Measurements from ENCODE around the gene NME5.

The NME5 gene

DNA sequence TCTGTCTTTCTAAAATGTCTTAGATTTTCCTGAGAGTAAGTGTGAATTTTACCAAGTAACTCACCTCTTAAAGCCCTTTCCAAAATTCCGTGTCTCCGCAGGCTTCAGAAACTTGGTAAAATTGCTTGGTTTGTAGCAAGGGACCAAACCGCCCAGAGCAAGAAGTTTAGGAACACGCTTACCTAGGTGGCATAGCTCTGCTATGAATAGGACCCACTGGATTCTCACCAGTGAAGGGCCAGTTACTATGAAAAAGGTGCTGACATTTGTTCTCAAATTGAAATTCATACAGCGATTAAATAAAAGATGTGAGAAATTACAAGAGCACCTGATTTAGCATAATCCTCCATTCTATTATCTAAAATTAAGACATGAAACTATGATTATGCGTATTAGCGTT is 6.7 kb downstream of the NME5 start:
- no peak for DNase-seq (ENCODE audit: low spot score)

DNA sequence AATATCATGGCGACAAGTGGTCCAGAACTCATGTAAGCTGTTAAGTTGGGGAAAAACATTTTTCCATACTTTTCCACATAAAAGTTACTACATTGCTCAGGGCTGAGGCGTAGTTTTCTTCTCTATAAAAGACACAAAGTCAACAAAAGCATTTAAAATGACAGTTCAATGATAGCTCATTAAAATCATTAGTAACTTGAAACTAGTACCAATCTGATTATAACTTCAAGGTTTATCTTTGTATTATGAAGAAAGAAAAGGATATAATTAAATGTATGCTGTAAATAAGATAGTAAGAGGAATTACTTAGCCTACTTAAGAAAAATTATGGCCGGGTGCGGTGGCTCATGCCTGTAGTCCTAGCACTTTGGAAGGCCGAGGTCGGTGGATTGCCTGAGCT is 9.9 kb downstream of the NME5 start:
- DNase-seq (ENCODE audit: low spot score), result no peak

DNA sequence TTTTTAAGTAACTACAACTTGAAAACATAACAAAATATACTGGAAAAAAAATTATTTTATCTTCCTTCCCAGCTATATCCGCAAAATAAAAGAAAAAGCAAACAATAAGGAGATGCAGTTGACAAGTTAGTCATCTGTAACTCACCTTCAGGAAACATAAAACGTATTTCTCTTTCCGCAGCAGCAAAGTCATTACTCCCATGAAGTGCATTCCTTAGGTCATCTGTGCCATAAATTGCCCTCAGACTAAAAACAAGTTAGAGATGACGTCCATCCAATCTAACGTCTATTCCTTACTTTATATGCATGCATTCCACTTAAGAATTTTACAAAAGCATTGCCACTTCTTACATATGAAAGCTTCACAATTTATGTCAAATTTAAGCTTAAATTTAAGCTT is 10.9 kb downstream of the NME5 start:
- DNase-seq (ENCODE audit: low spot score), result no peak

DNA sequence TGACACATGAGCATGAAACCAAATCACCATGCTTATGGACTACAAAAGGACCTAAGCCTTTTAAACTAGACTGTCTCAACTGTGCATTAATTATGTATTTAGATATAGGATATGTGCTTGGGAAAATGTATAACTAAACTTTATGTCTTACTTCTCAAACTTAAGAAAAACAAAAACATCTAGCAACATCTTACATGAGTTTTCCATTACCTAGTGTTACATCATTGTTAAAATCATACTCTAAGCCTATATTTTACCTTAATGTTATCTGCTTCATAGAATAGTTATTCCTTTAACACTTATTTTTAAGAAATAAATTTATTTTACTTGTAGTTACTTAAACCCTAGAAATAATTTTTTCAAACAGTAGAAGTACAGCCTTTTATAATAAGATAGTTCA is 24.0 kb downstream of the NME5 start:
- no peak for DNase-seq (ENCODE audit: low spot score)

DNA sequence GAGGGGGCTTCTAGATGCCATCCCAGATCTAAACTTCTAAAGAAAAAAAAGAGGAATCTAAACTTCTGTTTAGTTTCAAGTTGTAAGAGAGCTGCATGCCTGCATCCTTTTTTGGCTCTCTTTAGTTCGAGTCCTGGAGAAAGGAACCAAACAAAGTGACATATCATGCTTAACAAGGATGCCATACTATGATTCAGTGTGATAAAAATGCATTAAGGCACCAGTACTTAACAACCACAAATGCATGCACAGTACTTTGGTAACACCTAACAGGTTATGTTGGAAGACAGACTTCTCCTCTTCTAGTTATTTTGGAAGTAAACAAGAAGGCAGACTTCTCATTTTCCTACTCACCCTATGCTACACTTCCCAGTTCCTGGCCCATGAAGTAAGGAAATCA is 27.3 kb downstream of the NME5 start:
- no peak for DNase-seq (ENCODE audit: low spot score)

DNA sequence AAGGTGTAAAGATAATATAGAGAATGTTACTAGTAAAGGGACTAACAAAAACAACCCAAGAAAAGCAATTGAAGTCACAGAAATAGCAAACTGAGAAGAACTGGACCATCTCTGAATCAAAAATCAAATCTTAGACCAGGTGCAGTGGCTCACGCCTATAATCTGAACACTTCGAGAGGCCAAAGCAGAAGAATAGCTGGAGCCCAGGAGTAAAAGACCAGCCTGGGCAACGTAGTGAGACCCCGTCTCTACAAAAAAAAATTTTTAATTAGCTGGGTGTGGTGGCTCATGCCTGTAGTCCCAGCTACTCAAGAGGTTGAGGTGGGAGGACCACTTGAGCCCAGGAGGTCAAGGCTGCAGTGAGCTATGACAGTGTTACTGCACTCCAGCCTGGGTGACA is 28.0 kb downstream of the NME5 start:
- no peak for DNase-seq (ENCODE audit: low spot score)

DNA sequence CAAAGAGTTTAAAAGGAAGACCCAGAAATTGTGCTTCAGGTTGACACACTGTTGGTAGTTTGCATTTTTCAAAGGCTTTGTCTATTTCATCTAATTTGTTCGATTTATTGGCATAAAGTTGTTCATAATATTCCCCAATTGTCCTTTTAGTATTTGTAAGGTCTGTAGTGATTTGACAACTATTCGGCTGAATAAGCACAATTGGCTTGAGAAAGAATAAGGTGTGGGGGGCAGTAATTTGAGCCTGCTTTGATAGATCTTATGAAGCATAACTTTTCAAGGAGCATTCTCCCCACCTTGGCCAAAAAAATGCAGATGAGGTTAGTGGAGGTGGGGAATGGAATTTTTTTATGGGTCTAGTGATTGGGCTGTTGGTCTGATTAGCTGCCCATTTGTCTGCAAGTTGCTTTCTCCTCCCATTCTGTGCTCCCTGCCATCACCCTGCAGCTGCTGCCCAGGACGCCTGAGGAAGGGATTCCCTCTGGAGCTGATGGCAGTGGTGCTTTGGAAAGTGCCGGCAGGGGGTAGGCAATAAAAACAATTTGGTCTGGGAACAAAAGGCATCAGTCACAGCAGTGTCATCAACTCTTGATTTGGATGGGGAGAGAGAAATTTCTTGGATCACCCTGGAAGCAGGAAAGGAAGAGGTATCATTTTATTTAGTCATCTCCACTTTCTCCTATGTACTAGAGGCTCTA is 28.8 kb downstream of the NME5 start:
- no peak for DNase-seq (ENCODE audit: low spot score)

DNA sequence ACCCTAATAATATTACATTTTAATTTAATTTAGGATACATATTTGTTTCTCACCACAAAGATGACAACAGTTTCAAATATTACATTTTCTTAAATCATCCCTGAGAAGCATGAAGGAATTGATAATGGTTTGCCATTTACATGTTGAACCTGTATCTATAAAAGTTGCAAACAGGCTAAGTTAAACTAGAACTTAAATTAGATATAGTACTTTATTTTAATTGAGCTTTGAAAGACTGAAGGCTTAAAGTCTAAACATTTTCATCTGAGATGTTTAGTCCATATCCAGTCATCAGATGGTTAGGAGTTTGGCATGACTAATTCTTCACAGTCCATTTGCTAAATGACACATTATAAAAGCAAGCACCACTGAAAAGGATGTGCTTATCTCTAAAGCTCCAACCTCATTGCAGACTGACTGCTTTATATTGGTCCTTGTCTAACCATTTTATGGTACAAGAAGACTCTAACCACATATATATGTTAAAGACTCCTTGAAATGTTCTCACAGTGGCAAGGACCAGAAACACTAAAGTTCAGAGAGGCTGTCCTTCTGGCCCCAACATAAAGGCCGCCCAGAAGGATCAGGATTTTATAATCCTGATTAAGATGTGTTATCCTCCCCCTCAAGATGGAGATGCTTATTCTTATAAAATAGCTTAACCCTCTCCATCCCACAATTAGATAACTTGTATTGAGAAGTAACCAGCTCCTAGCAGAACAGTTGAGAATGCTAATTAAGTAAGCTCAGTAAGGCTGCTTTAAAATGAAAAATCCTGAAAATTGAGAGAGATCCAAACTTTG is 29.6 kb downstream of the NME5 start:
- no peak for DNase-seq (ENCODE audit: low spot score)

DNA sequence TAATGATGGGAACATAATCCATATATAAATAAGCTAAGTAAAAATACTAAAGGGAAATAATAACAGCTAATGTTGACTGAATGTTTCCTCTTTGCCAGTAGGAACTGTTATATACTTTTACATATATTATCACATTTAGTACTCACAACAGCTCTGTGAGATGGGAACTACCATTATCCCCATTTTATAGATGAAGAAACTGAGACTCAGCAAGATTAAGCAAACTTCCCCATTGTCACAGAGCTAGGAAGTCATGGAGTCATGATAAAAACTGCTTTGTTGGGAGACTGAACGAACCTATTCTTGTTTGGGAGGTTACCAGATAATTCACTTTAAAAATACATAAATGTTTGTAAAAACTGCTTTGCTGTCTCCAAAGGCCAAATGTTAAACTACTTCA is 32.0 kb downstream of the NME5 start:
- DNase-seq (ENCODE audit: low spot score), result no peak

DNA sequence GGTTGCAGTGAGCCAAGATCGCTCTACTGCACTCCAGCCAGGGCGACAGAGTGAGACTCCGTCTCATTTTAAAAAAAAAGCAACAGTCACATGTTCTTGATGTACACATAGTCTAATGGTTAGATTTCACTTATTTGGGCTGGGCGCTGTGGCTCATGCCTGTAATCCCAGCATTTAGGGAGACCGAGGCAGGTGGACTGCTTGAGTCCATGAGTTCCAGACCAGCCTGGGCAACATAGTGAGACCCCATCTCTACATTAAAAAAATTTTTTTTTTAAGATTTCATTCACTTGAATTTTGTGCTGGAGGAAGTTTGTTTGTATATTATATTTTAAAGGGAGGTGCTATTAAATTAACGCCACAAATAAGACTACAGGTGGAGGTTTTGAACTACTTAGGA is 33.5 kb downstream of the NME5 start:
- DNase-seq (ENCODE audit: low spot score), result no peak

DNA sequence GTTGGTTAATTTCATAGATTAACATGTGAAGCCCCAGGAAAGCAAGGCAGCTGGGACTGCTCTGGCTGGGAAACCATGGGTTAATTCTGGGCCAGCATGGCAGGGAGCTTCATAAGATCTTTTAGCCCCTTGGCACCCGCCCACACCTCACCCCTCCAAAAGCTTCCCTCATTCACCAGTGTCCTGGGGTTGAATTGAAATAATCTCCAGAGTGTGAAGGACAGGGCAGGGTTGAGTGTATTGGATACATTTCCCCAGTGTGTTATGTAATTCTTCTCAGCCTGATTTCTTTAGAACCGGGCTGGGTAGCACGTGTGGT is 36.0 kb downstream of the NME5 start:
- no peak for DNase-seq (ENCODE audit: low spot score)

DNA sequence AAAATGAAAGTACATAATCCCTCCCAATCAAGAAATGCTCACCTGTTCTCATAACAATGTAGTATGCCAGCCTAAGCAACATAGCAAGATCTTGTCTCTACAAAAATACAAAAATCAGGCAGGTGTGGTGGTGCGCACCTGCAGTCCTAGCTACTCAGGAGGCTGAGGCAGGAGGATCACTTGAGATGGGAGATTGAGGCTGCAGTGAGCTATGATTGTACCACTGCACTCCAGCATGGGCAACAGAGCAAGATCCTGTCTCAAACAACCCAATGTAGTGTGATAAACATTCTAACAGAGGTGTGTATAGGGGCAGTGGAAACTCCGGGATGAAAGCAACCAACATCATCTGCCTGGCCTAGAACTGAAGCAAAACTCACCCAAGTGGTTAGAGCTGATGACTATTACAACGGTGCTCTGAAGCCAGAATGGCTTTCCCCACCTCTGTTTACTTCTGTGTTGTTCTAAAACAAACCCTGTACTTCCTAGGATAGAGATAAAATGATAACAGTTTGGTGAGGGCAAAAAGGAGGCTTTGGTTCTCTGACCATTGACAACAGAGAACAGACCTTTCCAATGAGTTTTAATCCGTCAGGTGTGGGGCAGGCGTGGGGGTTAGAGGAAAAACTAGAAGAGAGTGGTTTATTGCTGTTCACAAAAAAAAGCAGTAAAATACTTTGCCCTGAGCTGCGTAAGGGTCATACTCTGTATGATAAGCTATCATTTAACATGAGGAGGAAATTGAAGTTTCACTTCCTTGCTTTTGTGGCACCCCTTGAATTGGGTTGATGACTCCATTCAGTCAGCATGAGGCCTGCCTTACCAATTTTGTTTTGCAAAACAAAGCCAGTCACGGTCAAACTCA is 36.5 kb downstream of the NME5 start:
- DNase-seq (ENCODE audit: low spot score), result no peak

DNA sequence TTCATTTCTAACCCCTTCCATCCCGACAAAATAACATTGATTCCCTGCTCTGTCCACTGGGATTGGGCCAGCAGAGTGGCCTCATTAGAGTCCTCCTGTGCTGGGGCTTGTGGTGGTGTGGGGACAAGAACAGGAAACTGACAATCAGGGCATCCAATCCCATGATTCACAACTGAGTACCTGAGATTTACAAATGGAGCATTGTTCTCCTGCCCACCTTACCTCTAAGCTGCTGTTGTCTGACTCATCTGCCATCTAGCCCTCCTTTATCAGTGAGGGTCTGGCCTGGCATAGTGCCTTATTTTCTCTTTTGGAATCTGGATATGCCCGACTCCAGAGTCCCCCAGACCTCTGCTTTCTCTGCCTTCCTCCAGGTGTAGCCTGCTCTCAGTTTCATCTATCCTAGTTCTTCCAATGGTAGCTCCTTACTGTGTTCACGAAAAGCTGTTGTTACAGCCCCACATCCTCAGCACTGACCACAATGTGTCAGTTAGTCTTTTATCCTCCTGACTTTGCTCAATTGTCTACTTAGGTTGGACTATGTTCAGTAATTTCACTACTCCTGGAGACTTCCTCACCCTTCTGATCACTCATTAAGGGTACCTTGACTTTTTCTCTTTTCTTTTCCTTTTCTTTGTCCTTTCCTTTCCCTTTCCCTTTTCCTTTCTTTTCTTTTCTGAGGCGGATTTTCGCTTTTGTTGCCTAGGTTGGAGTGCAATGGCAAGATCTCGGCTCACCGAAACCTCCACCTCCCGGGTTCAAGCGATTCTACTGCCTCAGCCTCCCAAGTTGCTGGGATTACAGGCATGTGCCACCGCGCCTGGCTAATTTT is 42.0 kb downstream of the NME5 start:
- DNase-seq (ENCODE audit: low spot score), result no peak

DNA sequence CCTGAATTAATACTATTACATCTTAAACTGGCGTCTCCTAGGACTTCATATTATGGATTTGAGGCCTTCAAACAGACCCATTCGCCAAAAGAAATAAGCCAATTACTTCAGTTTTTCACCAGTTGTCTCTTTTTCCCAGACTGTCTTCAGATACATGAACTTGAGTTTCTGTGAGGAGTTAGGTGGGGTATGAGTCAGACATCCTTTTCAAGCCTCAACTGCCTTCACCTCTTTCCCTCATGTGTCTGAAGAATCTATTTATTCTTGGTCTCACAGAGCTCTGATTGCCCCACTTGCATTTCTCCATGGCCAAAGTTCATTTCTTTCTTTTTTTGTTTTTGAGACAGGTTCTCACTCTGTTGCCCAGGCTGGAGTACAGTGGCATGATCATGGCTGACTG is 42.9 kb downstream of the NME5 start:
- DNase-seq (ENCODE audit: low spot score), result no peak

DNA sequence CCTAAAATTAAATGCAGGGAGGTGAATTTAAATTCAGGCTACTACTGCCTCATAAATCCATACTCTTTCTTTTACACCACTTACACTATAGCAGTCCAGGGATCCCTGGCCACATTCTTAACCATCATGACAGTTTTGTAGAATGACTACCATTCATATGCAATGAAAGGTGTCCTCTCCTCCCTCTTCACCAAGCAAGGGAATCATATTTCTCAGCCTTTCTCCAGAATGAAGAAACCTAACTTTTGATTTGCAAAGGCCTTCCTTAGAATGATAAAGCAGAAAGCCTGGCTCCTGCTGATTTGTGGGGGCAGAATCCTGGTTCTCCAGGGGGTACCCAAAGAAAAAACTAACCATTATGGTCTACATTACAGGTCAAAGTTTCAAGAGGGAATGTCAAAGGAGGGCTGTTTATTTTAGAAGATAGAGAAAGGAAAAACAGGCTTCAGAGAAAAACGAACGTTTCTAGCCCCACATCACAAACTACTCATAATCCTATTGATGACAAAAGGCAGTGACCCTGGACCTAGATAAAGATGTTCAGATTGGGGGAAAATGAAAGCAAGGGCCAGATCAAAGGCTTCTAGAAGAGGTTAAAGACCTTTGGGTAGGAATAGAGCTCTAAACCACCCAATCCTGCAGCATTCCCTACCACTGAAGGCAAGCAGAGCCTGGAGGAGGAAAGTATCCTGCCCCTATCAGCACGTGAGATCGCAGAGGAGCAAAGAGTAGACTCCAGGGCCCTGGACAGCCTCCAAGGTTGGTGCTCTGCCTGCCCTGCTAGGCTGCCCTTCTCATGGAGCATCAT is 43.9 kb downstream of the NME5 start:
- DNase-seq (ENCODE audit: low spot score), result no peak

DNA sequence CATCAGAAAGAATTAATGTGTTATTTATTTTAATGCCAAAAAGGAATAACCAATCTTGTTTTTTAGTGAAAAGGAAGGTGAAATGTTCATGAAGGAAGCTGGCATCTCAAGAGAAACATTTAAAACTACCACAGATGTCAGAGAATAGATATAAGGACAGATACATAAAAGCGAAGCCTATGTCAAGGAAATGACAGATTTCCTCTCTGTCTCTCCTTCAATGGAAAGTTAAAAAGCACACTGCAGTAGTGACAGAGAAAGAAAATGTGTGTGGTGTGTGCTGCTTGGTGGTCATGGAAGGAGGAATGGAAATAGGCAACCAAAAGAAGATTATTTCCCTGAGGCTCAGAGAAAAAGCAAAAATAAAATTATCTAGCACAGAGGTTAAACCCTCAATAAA is 46.2 kb downstream of the NME5 start:
- no peak for DNase-seq (ENCODE audit: low spot score)

DNA sequence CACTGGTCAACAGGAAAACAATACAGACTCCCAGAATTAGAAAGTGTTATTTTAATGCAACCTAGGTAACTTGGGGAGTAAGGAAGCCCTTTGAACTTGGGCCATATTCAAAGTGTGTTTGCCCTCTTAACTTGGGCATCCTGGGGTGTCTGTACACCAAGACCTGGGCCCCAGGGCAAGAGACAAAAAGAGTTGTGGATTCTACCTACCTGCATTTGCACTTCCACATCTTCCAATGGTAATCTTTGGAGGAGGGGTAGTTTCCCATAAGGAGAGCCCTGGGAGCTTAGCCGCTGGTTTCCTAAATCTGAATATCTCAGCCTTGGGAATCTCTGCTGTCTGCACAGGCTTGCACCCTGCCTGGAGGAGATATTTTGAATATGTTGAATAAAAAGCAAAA is 46.9 kb downstream of the NME5 start:
- DNase-seq (ENCODE audit: low spot score), result no peak

DNA sequence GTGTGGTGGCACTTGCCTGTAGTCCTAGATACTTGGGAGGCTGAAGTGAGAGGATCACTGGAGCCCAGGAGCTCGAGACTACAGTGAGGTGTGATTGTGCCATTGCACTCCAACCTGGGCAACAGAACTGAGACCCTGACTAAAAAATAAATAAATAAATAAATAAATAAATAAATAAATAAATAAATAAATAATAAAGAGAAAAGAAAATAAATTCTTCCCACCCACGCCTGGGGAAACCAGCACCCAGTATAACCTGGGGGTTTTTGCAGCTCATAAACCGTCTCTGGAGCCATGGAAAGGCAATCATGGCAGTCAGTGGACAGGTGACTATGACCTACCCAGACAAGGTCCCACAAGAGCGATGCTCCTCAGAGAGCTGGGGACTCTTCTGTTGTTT is 47.5 kb downstream of the NME5 start:
- no peak for DNase-seq (ENCODE audit: low spot score)

DNA sequence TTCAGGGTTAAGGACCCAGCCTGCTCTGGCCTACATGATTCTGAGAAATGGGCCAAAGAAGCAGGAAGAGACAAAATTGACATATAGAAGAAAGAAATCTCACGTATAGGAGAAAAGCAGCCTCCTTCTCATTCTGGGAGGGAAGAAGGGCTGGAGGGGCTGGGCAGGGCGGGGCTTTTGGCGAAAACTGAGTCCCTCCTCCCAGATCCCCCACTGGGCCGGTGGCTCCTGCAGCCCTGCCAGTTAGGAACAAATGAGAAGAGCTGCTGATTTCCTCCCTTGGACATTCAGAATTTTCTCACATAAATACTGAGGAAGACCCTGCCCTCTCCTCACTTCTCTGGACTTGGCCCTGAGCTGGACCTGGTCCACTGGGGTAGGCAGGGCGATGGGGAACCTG is 55.5 kb downstream of the NME5 start, which contains the start of gene WNT8A:
Gene WNT8A, plus strand, starts transcription at position 332 of the 400 bp plus-strand sequence. CDS start 95 bp downstream, outside the sequence.
- no peak for DNase-seq (ENCODE audit: low spot score)

DNA sequence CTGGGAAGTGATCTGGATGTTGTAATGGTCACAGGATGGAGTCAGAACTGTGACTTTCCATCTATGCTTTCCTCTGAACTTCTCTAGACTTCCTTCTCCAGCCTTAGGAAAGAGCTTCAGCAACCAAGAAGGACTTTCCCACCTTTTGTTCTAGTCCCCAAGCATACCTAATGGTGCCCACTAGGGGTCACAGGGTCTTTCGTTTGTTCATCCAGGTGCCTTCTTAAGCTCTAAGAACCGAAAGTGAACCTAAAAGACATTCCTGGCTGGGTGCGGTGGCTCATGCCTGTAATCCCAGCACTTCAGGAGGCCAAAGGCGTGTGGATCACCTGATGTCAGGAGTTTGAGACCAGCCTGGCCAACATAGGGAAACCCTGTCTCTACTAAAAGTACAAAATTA is 57.2 kb downstream of the NME5 start:
- no peak for DNase-seq (ENCODE audit: low spot score)

DNA sequence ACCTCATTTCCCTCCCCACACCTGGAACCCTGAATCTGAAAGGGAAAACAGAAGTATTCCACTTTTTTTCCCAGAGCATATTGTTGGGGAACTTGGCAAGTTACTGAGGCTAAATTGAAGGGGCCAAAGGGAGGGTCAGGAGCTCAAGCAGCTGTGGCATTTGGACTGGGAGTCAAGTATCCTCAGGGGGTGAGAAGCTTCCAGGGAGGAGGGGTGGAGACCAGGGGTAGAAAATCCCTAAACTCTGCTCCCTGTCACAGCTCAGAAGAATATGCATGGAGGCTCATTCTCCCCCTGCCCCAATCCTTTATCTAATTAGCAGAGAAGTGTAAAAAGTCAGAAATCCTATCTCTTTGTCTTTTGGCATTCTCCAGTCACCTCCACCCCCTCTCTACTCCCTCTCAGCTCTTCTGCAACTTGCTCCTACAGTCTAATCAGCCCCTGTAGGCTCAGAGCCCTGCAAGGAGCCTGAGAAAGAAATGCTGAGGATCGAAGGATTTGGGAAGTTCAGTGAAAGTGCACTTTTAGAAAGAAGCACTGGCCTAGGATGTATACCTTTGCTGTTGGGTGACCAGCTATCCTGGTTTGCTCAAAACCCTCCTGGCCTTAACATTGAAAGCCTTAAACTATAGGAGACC is 61.1 kb downstream of the NME5 start:
- peak; percentile 26 for DNase-seq (ENCODE audit: low spot score)
